Ovary (tissue), 9 donors: Measurements from ENCODE around the gene OR10H2. TPM values are rescaled to one million over a fixed set of nuclear protein-coding genes. Genes with fewer than 3 reads are reported as not detected.
A peak's percentile ranks its signal among the peaks of the same experiment; 100 is the strongest.

Experiments used
- DNase-seq, 5 donors: peaks; one replicate each; pipeline ENCODE4 v3.0.0-alpha.2; 2019 to 2020
- H3K27ac ChIP-seq, 2 donors: fragments of 200-600 bp; one replicate each; pipeline versions ENCODE4 v1.5.1 to v1.8.0; 2019 to 2022
- H3K27me3 ChIP-seq: fragments of 200-600 bp; one replicate; pipeline ENCODE4 v1.8.0; 2022
- H3K36me3 ChIP-seq: fragments of 200-600 bp; sonication (generic); one replicate; pipeline ENCODE4 v1.5.1; 2019
- H3K4me1 ChIP-seq: one replicate; pipeline ENCODE4 v1.8.1; 2013; ENCODE audit warnings: mild to moderate bottlenecking, moderate library complexity; ENCODE audit not compliant: insufficient read depth
- H3K4me3 ChIP-seq: fragments of 200-600 bp; sonication (generic); one replicate; pipeline ENCODE4 v1.5.1; 2017
- H3K9me3 ChIP-seq, 2 donors: fragments of 200-600 bp in 1 of 2; sonication (generic) in 1 of 2; one replicate each; pipeline versions ENCODE4 v1.5.1 to v1.8.1; 2013 to 2019; ENCODE audit warnings: mild to moderate bottlenecking in 1 of 2, moderate library complexity in 1 of 2
- EP300 ChIP-seq: sonication (generic); formaldehyde crosslinking; IDR thresholded peaks from one replicate; pipeline ENCODE4 v1.6.1; 2017; ENCODE audit warnings: antibody characterized with exemption
- POLR2A ChIP-seq: fragments of 450-650 bp; IDR thresholded peaks from one replicate; pipeline ENCODE4 v1.6.1; 2017; ENCODE audit warnings: antibody characterized with exemption, mild to moderate bottlenecking, moderate library complexity
- WGBS, 3 donors: extraction: QIAGEN DNeasy Blood & Tissue Kit in 1 of 3; methylation state at CpG; one replicate each; pipeline versions ENCODE4 v1.1.5 to v1.1.7; 2013 to 2017; 5-methylcytosine and 5-hydroxymethylcytosine counted together
- intact Hi-C, 4 donors: fragments of 100-400 bp; cut with DNase I; formaldehyde crosslinking; loops; one replicate each; pipeline versions ENCODE4 v1.11.0 to v1.15.1; 2022 to 2023
- polyA plus RNA-seq, 2 donors: library from polyadenylated mRNA; stranded (reverse); fragments of 200-250 nt in 1 of 2; fragments of 350-450 nt in 1 of 2; fragmentation: Illumina TruSeq in 1 of 2; extraction: RNeasy Lipid Tissue Mini Kit (QIAGEN cat#74804) in 1 of 2; gene quantifications; one replicate each; pipeline ENCODE4 v1.2.3, GENCODE V29; 2013 to 2014
- total RNA-seq, 7 donors: library from RNA; depleted of rRNA in 2 of 7; stranded (reverse); fragments of >200 nt in 2 of 7; fragmentation: NEBNext Ultra II Directional in 3 of 7; extraction: Animal tissue kit (Norgen Biotek cat#: 25700) in 3 of 7; gene quantifications; one replicate each; pipeline versions ENCODE4 v1.1.0 to v1.2.4, GENCODE V29; 2016 to 2023
- TF ChIP-seq, protein P1 (sequence below), 3 donors: fragments of 450-650 bp in 2 of 3; fragments of 200-600 bp in 1 of 3; IDR thresholded peaks; one replicate each; pipeline versions ENCODE4 v1.5.1 to v1.8.0; 2016 to 2022; ENCODE audit warnings: antibody characterized with exemption in 3 of 3, mild to moderate bottlenecking in 1 of 3
- donor health status: DM: no; HTN: no; CAD: no; lungs with moderate emphysema.
- donor health status: DM: no; HTN: no; CAD: no.
- donor health status: Bipolar disorder and iron deficiency.
- donor health status: DM: yes; HTN: yes; CAD: no.
- donor health status: DM: no; HTN: no; CAD: no.
- donor health status: DM: yes; HTN: yes; CAD: no.

Gene OR10H2
- total and polyA plus RNA-seq, 9 donors: not detected

DNA sequence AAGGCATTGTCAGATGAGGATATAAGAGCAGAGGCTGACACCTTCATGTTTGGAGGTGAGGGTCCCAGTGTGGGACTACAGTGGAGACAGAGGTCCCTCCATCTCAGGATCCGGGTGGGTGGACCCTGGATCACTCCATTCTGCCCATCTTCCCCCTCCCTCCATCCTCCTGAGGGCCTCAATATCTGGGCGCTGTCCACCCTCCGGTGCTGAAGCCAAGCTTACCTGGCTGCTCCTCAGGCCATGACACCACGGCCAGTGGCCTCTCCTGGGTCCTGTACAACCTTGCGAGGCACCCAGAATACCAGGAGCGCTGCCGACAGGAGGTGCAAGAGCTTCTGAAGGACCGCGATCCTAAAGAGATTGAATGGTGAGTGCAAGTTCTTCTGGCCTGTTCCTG, 43.0 kb upstream of the OR10H2 start:
- no peak overlapping the region for H3K27ac ChIP-seq
- no peak for DNase-seq
- H3K27me3 ChIP-seq: no peaks in the 10 kb centered on the region
- H3K36me3 ChIP-seq: no peaks in the 10 kb centered on the region
- TF ChIP-seq, protein P1, sequence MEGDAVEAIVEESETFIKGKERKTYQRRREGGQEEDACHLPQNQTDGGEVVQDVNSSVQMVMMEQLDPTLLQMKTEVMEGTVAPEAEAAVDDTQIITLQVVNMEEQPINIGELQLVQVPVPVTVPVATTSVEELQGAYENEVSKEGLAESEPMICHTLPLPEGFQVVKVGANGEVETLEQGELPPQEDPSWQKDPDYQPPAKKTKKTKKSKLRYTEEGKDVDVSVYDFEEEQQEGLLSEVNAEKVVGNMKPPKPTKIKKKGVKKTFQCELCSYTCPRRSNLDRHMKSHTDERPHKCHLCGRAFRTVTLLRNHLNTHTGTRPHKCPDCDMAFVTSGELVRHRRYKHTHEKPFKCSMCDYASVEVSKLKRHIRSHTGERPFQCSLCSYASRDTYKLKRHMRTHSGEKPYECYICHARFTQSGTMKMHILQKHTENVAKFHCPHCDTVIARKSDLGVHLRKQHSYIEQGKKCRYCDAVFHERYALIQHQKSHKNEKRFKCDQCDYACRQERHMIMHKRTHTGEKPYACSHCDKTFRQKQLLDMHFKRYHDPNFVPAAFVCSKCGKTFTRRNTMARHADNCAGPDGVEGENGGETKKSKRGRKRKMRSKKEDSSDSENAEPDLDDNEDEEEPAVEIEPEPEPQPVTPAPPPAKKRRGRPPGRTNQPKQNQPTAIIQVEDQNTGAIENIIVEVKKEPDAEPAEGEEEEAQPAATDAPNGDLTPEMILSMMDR (IDR thresholded peaks at IDR 0.05): no peak
- TF ChIP-seq EP300 (no peak), POLR2A (no peak)
- WGBS, 3 donors: 20 to 35% (median 23%) methylated on average over 9 of the region's 9 CpGs
- no peaks in the 10 kb centered on the region for H3K4me1 ChIP-seq
- H3K4me3 ChIP-seq: no peak overlapping the region
- intact Hi-C loops: no loop called here
- H3K9me3 ChIP-seq: no peaks in the 10 kb centered on the region

DNA sequence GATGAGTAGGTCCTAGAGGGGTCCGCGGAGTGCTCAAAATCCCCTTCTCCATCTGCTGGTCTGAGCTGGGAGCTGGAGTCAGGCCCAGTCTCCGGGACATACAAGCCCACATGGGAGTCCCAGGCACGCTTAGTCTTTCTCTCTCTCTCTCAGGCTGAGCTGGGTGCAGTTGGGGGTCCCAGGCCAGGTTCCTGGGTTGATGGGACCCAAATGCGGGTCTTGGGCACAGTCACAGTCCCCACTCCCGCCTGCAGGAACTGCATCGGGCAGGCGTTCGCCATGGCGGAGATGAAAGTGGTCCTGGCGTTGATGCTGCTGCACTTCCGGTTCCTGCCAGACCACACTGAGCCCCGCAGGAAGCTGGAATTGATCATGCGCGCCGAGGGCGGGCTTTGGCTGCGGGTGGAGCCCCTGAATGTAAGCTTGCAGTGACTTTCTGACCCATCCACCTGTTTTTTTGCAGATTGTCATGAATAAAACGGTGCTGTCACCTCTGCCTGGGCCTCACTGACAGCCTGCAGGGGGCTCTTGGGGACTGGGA, 31.1 kb upstream of the OR10H2 start:
- TF ChIP-seq EP300: no peak
- no peak for TF ChIP-seq POLR2A
- TF ChIP-seq, protein P1 (IDR thresholded peaks at IDR 0.05): no peak
- WGBS, 3 donors: 66 to 71% (median 69%) methylated on average over 19 of the region's 19 CpGs
- no peaks in the 10 kb centered on the region for H3K27me3 ChIP-seq
- intact Hi-C loops: no loop called here
- H3K4me1 ChIP-seq: no peaks in the 10 kb centered on the region
- no peaks in the 10 kb centered on the region for H3K9me3 ChIP-seq
- H3K36me3 ChIP-seq: no peaks in the 10 kb centered on the region
- H3K4me3 ChIP-seq: no peak overlapping the region
- DNase-seq: no peak
- no peak overlapping the region for H3K27ac ChIP-seq

DNA sequence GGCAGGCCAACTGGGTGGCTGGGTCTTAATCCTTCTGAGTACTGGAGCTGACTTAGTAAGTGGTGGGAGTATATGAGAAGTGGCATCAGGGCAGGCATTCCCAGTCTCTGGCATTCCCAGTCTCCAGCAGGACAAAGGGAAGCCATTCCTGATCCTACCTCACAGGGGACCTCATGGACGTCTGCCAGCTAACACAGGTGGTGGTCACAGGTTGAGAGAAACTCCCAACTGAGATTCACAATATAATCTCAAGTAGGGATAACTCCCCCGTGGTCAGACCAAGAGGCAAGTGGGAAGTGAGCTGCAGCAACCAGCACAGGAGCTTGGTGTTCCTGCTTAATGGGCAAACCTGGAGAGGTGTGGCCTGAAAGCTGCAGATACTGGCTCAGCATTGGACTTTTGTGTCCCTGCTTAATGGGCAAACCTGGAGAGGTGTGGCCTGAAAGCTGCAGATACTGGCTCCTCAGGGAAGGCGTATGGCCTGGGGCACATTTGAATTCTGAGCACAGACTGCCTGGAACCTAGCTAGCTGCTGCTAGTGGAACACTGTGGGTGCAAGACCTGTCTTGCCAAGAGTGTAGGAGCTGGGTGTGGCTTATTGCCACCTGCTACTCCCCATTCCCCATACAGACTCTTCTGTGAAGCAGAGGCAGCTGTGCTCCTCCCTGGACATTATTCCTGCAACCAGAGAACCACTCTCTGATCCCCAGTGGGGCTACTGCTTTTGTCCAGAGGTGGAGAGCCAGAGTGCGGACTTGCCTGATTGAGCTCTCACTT, 25.9 kb upstream of the OR10H2 start:
- H3K4me1 ChIP-seq: no peaks in the 10 kb centered on the region
- no peaks in the 10 kb centered on the region for H3K27me3 ChIP-seq
- no peak overlapping the region for H3K27ac ChIP-seq
- TF ChIP-seq, protein P1 (IDR thresholded peaks at IDR 0.05): no peak
- TF ChIP-seq POLR2A: no peak
- no peak for TF ChIP-seq EP300
- H3K36me3 ChIP-seq: no peaks in the 10 kb centered on the region
- no peak overlapping the region for H3K4me3 ChIP-seq
- no peaks in the 10 kb centered on the region for H3K9me3 ChIP-seq
- 35 to 61% (median 61%) methylated on average over 4 of the region's 4 CpGs for WGBS, 3 donors
- DNase-seq: no peak
- intact Hi-C loops: no loop called here

DNA sequence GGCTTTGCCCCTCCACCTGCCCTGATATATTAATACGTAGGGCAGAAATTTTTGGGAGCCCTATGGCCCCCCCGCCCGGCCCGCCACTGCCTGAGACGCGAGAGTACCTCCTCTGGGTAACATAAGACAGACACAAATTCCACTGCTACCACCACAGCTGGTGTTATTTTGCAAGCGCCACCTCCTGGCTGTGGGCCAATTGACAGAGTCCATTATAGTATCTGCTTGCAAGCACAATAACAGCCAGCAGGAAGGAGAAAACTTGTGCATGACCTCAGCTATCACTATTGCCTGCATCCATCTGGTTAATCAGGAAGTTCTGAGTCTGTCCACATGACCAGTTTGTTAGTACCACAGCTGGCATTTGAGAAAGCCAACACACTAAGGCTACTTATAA, 25.3 kb upstream of the OR10H2 start:
- Histone ChIP-seq H3K4me3 (no peak overlapping the region), H3K36me3 (no peaks in the 10 kb centered on the region), H3K4me1 (no peaks in the 10 kb centered on the region), H3K27me3 (no peaks in the 10 kb centered on the region), H3K9me3 (no peaks in the 10 kb centered on the region), H3K27ac (no peak overlapping the region)
- no peak for TF ChIP-seq POLR2A
- TF ChIP-seq EP300: no peak
- TF ChIP-seq, protein P1 (IDR thresholded peaks at IDR 0.05): no peak
- WGBS, 3 donors: 3 to 7% (median 5%) methylated on average over 7 of the region's 7 CpGs
- DNase-seq: peak; percentile 32 to 76 (median 58)
- intact Hi-C loops: no loop called here
